H7 (cell line): ENCODE results near the gene GPR61. TPM values are rescaled to one million over a fixed set of nuclear protein-coding genes. Genes with fewer than 3 reads are reported as not detected.

Experiments
- DNase-seq: peaks from one replicate; pipeline ENCODE4 v3.0.0; 2012
- H3K27me3 ChIP-seq: 2 replicates; pipeline ENCODE4 v1.6.0; 2011; ENCODE audit warnings: mild to moderate bottlenecking, low read length; ENCODE audit not compliant: control insufficient read depth, insufficient read depth
- H3K36me3 ChIP-seq: replicated peaks from 2 replicates; pipeline ENCODE4 v1.5.1; 2011; ENCODE audit warnings: low read length; ENCODE audit not compliant: control insufficient read depth, insufficient read depth
- H3K4me3 ChIP-seq: 2 replicates; pipeline ENCODE4 v1.5.1; 2011; ENCODE audit warnings: low read depth, mild to moderate bottlenecking, control low read depth, low read length, moderate library complexity; ENCODE audit not compliant: insufficient read depth
- total RNA-seq: library from RNA; depleted of rRNA; stranded (reverse); fragments of >200 nt; shearing (Covaris generic); gene quantifications from 2 replicates; pipeline ENCODE4 v1.2.3, GENCODE V29; 2014

GPR61 gene
- total RNA-seq, 1 experiment from 2014 or later, result 0.17 TPM

GRCh38 chr1:109500941-109501381 lies 38.7 kb upstream of the GPR61 start:
- no peaks in the 10 kb centered on the region; the same call in 1 of the 2 replicates for H3K36me3 ChIP-seq
- no peak overlapping the region for H3K4me3 ChIP-seq
- H3K27me3 ChIP-seq, result peaks cover 1% of the 10 kb centered on the region
- DNase-seq, result no peak

GRCh38 chr1:109501644-109502363 lies 37.9 kb upstream of the GPR61 start:
- Histone ChIP-seq H3K36me3 (no peaks in the 10 kb centered on the region; the same call in 1 of the 2 replicates), H3K4me3 (no peak overlapping the region), H3K27me3 (peaks cover 4% of the 10 kb centered on the region)
- DNase-seq, result no peak

- H3K4me3 ChIP-seq, result no peak overlapping the region
- H3K27me3 ChIP-seq, result peaks cover 8% of the 10 kb centered on the region
- no peak for DNase-seq
- H3K36me3 ChIP-seq, result no peaks in the 10 kb centered on the region; the same call in 1 of the 2 replicates
Observed at GRCh38 chr1:109502364-109502851, 37.3 kb upstream of the GPR61 start.

GRCh38 chr1:109503935-109504334 lies 35.7 kb upstream of the GPR61 start:
- H3K4me3 ChIP-seq, result no peak overlapping the region
- no peak for DNase-seq
- H3K27me3 ChIP-seq, result peaks cover 23% of the 10 kb centered on the region
- H3K36me3 ChIP-seq, result no peaks in the 10 kb centered on the region; the same call in 1 of the 2 replicates

- no peak for DNase-seq
- no peaks in the 10 kb centered on the region; the same call in 1 of the 2 replicates for H3K36me3 ChIP-seq
- H3K4me3 ChIP-seq, result no peak overlapping the region
- H3K27me3 ChIP-seq, result peaks cover 32% of the 10 kb centered on the region
Observed at GRCh38 chr1:109504974-109505373, 34.7 kb upstream of the GPR61 start.

- Histone ChIP-seq H3K36me3 (no peaks in the 10 kb centered on the region), H3K27me3 (peaks cover 47% of the 10 kb centered on the region), H3K4me3 (no peak overlapping the region)
- no peak for DNase-seq
Observed at GRCh38 chr1:109508001-109508872, 31.4 kb upstream of the GPR61 start.

- Histone ChIP-seq H3K27me3 (peaks cover 47% of the 10 kb centered on the region), H3K4me3 (peak overlapping the region; percentile 72), H3K36me3 (no peaks in the 10 kb centered on the region)
- no peak for DNase-seq
Observed at GRCh38 chr1:109508873-109509175, 30.8 kb upstream of the GPR61 start.

GRCh38 chr1:109509176-109510134 lies 30.2 kb upstream of the GPR61 start, which contains the start of gene AMIGO1:
AMIGO1 (minus strand) TSS chr1:109509727; CDS start chr1:109508912, 815 bp downstream.
- Histone ChIP-seq H3K4me3 (peak within 1 kb of the TSS; percentile 72), H3K27me3 (peaks cover 47% of the 10 kb centered on the region), H3K36me3 (no peaks in the 10 kb centered on the region)
- DNase-seq, result peak; percentile 97

- H3K36me3 ChIP-seq, result no peaks in the 10 kb centered on the region
- no peak for DNase-seq
- H3K4me3 ChIP-seq, result no peak overlapping the region
- H3K27me3 ChIP-seq, result peaks cover 31% of the 10 kb centered on the region
Observed at GRCh38 chr1:109513110-109513710, 26.5 kb upstream of the GPR61 start.

GRCh38 chr1:109514846-109515245 lies 24.8 kb upstream of the GPR61 start:
- Histone ChIP-seq H3K27me3 (peaks cover 16% of the 10 kb centered on the region), H3K4me3 (no peak overlapping the region), H3K36me3 (no peaks in the 10 kb centered on the region)
- DNase-seq, result no peak

- H3K27me3 ChIP-seq, result no peaks in the 10 kb centered on the region; the same call in 1 of the 2 replicates
- H3K36me3 ChIP-seq, result no peaks in the 10 kb centered on the region
- DNase-seq, result no peak
- no peak overlapping the region for H3K4me3 ChIP-seq
Observed at GRCh38 chr1:109516872-109517271, 22.8 kb upstream of the GPR61 start.

- Histone ChIP-seq H3K36me3 (no peaks in the 10 kb centered on the region), H3K4me3 (no peak overlapping the region), H3K27me3 (no peaks in the 10 kb centered on the region; the same call in 1 of the 2 replicates)
- no peak for DNase-seq
Observed at GRCh38 chr1:109517337-109517736, 22.3 kb upstream of the GPR61 start.

GRCh38 chr1:109521002-109521951 lies 18.4 kb upstream of the GPR61 start:
- no peaks in the 10 kb centered on the region for H3K36me3 ChIP-seq
- H3K4me3 ChIP-seq, result no peak overlapping the region
- DNase-seq, result no peak
- no peaks in the 10 kb centered on the region; the same call in 1 of the 2 replicates for H3K27me3 ChIP-seq
